HG03571 (cell line): ENCODE data around the gene ANO2.
A peak's percentile ranks its signal among the peaks of the same experiment; 100 is the strongest.

ENCODE experiments used
- ATAC-seq: cut with Tn5 transposase; IDR thresholded peaks from one replicate; pipeline ENCODE4 v1.9.1; 2021; ENCODE audit not compliant: unreplicated experiment

The ANO2 gene

GRCh38 chr12:5945071-5946008, at the start of gene ANO2:
Gene ANO2, minus strand, starts transcription at chr12:5945259. Its CDS starts 42 bp downstream, at chr12:5945217.
- ATAC-seq = no peak

- no peak for ATAC-seq
These were observed 44.6 kb upstream of the ANO2 start for GRCh38 chr12:5989621-5990020.

DNA sequence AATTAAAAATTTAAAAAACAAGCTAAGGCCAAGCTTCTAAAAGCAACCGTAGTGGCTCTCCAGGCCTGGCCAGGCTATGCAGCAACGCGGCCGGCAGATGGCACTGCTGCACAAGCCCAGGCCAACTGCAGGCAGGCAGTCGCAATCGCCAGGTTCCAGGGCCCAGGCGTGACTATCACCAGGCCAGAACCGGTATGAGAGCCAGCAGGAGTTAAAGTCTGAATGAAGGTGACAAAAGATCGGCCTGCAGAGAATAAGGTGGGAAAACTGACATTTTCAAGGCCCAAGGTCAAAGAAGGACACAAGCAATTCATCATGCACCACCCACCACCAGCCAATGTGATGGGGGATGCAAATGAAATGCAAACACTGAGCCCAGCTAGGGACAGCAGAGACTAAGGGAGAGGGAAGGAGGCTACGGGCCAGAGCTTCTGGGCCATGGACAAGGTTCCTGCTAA, 43.6 kb upstream of the ANO2 start:
- ATAC-seq = peak; percentile 62

DNA sequence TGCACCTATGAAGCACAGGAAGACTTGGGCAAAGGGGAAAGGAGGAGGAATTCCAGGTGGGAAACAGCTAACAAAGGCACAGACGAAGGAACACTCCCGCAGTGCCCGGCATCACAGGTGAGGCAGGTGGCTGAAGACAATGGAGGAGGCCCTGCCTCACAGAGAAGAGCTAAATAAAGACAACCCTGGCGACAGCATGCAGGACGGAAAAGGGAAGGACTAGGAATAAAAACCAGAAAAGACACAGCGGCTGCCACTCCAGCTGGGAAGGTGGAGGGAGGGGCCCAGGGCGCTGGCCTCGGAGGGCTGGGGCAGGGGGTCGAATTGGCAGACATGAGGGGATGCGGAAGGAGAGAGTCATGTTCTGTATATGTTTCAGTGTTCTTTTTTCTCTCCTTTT, 43.0 kb upstream of the ANO2 start:
- ATAC-seq = no peak

DNA sequence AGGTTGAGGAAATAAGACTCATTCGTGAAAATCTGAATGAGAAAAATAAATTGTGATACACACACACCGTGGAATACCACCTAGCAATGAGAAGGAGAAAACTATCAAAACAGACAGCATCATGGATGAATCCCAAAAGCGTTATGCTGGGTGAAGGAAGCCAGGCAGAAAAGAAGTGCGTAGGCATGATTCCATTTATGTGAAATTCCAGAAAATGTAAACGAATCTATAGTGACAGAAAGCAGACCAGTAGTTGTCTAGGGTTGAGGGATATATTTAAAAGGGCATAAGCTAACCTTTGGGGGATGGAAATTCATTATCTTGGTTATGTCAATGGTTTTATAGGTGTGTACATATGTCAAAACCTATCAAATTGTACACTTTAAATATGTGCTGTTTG, 42.5 kb upstream of the ANO2 start:
- no peak for ATAC-seq

GRCh38 chr12:5985471-5985870, 40.4 kb upstream of the ANO2 start:
- ATAC-seq = no peak

DNA sequence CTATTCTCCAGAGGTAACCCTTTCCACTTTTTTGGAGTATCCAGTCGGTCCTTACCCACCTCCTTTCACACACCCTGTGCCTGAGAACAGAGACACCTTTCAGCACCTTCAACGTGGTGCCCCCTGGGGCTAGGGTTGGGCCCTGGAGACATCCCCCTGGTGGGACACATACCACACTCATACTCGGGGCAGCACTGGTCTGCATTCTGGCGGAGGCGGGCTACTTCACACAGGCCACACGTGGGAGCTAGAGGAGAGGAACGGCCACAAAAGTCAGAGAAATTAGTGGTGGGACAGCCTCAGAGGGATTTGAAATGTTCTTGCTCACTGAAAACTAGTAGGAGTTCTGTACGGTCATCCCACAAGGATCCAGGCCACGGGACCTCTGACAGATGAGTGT, 39.8 kb upstream of the ANO2 start:
- no peak for ATAC-seq

GRCh38 chr12:5982106-5982505, 37.0 kb upstream of the ANO2 start:
- ATAC-seq = no peak

GRCh38 chr12:5977556-5977955, 32.5 kb upstream of the ANO2 start:
- no peak for ATAC-seq

DNA sequence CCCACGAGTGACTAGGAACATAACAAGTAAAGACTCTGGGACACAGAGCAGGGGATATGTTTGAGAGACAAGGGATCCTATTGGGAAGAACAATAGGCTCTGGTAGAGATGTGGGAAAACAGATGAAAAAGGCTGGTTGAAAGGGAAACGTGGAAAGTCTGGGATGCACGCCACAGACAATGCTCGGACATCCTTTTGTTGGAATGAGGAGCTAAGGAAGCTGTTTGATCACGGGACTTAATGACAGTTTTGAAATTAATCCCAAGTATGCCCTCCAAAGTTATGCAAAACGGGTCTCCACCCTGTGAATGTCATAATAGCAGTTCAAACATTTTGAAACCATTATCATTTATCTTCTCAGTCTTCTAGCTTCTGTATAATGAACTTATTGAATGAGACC, 31.7 kb upstream of the ANO2 start:
- no peak for ATAC-seq

DNA sequence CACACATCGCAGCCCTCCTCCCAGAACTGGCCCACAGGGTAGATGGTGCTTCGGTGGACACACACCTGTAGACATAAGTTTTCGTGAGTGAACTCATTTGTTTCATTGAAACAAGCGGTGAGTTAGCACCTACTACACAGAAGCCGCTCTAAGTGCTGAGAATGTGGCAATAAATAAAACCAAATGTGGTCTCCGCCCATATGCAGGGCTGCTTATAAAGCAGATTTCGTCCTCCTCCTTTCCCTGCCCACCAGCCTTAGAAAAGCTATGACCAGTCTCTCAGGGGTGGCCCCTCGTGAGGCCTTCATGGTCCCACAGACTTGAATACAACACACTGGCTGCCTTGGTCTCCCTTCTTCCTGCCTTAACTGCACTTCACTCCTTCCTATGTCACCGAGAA, 31.1 kb upstream of the ANO2 start:
- ATAC-seq = no peak

DNA sequence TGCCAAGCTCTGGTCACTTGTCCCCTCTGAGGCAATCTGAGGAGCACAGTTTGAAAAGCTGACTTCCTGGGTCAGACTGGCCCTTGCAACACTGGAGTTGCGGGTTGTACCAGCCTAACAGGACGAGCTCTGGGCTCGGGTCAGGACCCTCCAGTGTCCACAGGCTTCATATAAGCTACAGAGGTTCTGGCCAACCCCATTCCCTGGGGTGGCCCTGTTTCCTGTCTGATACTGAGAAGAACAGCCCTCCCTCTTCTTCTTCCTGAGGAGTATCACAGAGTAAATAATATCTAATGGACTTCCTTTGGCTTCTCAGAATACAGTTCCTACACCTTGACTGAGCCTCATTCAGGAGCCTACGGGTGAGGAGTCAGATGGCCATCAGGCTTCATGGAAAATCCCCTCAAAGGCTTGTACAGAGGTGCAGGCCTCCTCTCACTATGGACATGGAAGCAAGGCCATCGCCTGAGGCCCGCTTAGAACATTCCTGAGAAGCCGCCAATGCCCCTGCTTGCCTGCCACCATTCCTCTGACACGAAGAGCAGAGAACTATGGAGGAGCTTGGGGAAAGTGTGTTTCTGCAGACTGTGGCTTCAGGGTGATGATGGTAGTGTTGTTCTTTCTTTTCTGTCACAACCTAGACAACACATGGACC, 28.5 kb upstream of the ANO2 start:
- no peak for ATAC-seq

DNA sequence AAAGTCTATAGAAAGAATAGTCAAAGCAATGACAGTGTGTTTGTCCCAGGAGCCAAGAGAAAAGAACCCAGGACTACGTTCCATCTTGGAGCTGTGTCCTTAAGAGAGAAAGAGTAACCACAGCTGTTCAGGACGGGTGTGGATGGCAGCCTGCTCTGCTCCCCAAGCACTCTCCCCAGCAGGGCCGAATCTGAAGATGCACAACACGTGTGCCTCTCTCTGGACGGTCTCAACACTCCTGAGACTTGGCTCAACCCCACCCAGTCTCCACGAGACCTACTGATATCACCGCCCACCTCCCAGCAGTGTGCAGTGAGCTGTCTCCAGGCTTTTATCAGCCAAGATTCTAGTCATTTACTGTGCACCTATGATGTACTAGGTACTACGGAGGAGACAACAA, 27.3 kb upstream of the ANO2 start:
- ATAC-seq = no peak

GRCh38 chr12:5971194-5971850, 26.3 kb upstream of the ANO2 start:
- ATAC-seq = no peak

DNA sequence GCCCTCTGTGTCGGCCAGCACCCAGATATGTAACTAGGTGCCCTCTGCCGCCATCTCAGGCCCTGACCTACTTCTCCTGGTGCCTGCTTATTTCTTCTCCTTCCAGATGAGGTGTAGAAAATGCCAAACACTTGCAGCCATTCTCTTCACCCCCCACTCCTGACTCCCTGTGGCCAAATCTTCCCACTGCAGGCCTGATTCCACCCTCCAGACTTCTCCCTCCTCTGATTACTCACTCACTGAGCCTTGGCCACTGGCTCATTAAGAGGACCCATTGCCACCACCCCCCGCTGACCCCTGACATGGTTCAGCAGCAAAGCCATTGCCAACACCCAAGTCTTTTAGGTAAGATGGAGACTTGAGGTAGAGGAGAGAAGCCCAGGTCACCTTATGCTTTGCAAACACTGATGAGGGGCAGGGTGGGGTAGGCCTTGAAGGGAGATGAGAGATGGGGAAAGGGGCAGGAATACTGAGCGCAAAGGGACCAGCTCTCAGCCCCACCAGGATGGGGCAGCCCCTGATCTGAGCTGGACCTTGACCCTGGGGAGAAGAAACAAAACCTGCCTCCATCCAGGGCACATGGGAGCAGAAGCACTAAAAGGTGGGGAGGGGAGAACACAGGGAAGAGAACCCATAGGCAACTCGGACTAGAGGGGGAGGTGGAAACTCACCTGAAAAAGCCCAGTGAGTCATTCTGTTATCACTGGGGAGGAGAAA, 25.1 kb upstream of the ANO2 start:
- ATAC-seq = no peak

GRCh38 chr12:5969156-5969973, 24.3 kb upstream of the ANO2 start:
- no peak for ATAC-seq

DNA sequence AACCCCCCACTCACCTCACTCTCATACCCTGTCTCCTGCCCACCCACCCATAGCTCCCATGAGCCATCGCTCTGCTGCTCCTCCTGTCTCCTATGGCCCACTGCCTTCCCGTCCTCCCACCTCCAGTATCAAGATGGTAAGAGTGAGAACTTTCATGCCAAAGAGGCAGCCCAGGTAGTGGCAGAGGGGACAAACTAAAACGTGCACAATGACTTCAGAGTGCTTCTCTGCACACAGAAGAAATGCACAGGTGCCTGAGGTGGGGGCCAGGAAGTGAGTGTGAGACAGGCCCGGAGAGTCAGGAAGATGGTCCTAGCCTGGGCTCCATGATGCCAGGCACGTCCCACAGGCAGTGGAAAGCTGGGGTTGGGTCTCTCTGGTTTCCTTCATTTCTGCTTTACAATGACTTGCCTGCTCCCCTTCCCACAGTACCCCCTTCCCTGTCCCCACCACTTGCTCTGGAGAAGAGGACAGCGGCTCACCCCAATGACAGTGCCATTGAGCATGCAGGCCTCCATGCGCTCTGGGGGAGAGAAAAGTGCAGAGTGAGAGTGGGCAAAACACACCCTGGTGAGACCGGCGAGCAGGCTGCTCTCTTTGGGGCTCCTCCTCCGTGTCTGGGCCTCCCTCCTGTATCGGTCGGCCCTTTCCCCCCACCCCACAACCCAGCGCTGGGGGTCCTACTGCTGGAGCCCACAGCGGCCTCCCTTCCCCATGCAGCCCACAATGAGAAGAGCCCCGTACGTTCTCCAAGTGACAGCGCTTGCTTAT, 22.8 kb upstream of the ANO2 start:
- no peak for ATAC-seq

DNA sequence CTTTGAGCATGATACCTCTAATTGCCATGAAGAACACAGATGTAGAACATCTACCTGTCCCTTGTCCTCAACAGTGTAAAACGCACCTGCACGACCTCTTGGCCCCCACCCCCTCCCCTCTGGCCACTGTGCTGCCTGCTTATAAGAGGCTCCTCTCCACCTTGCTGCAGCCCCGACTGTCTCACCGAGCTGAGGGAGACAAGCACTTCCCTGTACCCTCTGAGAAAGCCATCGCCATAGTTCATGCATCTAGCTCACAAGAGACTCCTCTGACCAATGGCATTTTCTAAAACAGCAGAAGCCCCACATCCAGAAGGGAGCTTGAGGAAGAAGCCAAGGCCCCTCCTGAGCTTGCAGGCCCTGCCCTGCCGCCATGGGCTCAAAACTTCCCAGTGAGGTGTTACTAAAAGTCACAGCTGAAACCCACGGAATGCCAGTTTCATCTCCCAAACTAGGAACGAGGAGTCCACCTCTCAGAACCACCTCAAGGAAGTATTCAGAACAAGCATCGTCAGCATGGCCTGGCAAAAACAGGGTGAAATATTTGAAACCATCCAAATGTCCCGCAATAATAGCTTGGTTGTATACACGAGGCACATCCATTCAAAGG, 21.5 kb upstream of the ANO2 start:
- no peak for ATAC-seq

DNA sequence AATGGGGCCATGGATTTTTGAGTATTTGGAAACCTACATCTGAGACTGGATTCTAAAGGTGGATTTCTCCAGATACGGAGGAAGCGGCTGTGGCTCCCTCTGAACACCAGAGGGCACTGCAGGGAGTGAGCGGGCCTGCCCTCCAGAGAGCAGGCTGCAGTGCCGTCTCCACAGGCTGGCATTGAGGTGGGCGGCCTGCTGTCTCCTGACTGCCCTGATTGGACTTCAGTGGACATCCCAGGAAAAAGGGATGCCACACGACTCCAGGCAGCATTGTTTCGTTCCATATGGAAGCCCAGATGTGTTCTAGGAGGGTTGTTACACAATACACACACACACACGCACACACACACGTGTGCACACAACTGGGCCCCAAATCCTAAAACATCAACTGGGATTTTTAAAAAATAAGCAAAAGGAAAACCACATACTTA, 20.9 kb upstream of the ANO2 start:
- ATAC-seq = no peak
